GM19328 (cell line): Measurements from ENCODE around the gene FOLR1.
"Not testable (repeated sequence)": the region's sequence is repeated elsewhere in the genome, so short reads cannot be mapped to it uniquely, and the experiment has no call there.

ENCODE experiments used
- ATAC-seq: cut with Tn5 transposase; IDR thresholded peaks from one replicate; pipeline ENCODE4 v1.9.1; 2021; ENCODE audit warnings: mild to moderate bottlenecking, moderate library complexity; ENCODE audit not compliant: unreplicated experiment

FOLR1 gene

DNA sequence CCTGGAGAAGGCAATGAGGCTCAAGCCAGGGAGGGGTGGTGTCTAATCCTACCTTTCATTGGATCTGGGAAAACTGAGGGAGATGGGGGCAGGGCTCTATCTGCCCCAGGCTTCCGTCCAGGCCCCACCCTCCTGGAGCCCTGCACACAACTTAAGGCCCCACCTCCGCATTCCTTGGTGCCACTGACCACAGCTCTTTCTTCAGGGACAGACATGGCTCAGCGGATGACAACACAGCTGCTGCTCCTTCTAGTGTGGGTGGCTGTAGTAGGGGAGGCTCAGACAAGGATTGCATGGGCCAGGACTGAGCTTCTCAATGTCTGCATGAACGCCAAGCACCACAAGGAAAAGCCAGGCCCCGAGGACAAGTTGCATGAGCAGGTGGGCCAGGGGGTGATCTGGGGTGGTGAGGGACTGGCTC lies at the start of gene FOLR1:
Gene FOLR1 (plus strand): TSS at position 180 of the 421 bp plus-strand sequence. CDS start 34 bp downstream, at position 214.
- no peak for ATAC-seq

DNA sequence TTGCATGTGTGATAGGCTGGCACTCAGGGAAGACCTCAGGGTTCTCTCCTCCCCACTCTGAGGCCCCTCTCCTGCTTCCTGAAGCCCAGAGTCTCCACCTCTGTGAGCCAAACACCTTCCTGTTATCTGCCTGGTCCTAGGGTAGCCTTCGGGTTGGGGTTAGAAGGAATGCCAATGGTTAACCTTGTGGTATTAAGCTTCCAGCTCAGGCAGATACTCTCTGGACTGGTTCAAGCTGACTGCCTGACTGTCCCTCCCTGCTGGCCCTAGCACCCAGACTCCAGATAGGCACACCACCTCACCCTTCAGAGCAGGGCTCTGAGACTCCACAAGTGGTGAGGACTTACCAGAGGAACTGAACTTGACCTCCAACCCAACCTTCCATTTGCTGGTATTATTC lies 49.4 kb upstream of the FOLR1 start:
- not testable (repeated sequence) for ATAC-seq

DNA sequence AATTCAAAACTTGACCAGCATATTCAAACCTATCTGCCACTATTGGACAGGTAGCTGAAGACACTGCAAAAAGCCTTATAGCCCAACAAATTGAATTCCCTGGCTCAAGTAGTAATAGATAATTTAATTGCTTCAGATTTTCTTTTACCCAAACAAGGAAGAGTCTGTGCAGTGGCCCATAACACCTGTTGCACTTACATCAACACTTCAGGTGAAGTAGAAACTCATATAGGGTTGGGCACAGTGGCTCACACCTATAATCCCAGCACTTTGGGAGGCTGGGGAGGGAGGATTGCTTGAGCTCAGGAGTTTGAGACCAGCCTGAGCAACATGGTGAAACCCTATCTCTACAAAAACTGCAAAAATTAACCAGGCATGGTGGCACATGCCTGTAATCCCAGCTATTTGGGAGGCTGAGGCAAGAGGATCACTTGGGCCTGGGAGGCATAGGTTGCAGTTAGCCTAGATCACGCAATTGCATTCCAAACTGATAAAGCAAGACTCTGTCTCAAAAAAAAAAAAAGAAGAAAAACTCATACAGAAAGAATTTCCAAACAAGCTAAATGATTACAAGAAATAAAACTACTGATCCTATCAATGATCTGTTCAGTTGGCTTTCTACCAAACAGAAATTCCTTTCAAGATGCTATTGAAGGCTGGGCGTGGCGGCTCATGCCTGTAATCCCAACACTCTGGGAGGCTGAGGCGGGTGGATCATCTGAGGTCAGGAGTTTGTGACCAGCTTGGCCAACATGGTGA lies 47.0 kb upstream of the FOLR1 start:
- no peak for ATAC-seq

DNA sequence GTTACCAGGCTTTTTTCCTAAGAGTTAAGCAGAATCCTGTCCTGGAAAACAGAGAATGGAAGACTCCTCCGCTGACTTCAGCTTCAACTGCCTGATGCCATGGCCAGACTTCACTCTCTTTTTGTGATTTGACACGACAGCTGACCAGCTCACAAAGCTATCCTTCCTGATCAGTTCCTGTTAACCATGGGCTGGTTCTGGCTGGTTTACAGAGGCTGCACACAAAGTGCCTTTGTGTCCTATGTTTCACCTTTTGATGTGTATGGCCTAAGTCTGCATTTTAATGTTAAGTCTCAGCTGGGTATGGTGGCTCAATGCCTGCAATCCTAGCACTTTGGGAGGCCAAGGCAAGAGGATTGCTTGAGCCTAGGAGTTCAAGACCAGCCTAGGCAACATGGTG lies 45.3 kb upstream of the FOLR1 start:
- ATAC-seq: no peak

DNA sequence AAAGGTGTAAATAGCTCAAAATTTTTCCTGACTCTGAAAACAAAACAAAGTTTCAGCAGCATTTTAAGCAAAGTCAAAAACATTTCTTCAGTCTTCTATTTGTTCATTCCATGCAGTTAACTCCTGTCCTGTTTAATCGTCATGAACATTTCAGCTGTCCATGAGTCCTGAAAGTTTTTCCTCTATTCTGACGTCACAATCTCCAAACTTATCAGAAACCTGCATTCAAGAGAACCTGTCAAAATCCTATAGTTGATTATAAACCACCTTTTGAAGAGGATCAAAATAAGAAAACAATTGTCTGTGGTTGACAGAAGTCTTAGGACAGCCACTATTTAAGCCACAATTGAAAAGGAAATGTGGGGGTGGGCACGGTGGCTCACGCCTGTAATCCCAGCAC lies 41.1 kb upstream of the FOLR1 start:
- ATAC-seq: no peak

DNA sequence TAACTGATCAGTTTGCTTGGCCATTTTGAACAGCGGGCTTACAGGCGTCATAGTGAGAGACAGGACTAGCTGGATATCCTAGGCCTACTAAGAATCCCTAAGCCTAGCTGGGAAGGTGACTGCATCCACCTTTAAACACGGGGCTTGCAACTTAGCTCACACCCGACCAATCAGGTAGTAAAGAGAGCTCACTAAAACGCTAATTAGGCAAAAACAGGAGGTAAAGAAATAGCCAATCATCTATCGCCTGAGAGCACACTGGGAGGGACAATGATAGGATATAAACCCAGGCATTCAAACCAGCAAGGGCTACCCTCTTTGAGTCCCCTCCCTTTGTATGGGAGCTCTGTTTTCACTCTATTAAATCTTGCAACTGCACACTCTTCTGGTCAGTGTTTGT lies 38.1 kb upstream of the FOLR1 start:
- ATAC-seq: not testable (repeated sequence)

DNA sequence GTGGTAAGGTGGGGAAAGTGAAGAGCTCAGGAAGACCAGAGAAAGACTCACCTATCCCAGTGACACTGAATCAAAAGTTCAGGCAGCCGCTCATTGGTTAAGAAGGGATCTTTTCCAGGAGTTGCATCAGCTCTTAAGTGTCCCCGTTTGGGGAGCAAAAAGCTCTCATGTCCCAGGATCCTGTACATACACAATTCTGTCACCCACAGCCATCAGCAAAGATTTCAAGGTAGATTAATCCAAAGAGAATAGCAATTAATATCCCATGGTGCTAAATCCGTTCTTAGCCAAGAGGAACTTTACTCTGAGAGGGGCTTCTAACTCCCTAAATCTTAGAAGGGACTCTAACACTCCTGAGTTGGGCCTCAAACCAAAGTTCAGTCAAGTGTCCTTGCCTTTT lies 37.1 kb upstream of the FOLR1 start:
- ATAC-seq: no peak

DNA sequence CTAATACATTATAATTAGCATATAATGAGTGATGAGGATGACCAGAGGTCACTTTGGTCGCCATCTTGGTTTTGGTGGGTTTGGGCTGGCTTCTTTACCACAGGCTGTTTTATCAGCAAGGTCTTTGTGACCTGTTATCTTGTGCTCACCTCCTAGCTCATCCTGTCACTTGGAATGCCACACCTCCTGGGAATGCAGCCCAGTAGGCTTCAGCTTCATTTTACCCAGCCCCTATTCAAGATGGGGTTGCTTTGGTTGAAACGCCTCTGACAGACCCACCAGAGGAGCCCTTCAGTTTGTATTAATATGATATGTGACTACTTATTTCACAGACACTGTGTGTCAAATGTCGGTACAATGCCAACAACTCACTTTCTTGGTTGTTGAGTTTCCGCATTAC lies 36.2 kb upstream of the FOLR1 start:
- ATAC-seq: no peak

DNA sequence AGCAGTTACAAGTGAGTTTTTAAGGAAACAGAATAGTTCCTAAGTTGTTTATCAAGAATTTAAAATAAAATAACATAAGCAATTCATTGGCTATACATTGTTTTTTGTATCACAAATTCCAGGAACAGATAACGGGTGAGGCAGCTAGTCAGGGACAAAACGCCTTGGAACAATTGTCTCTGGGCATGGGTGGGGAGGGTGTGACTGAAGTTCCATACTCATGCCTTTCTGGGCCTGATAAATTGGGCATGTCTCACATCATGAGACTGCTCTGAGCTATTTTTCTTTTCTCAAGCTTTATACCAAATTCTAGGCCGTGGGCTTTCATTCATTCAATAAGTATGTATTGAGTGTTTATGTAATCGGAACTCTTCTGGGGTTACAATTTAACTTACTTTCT lies 34.8 kb upstream of the FOLR1 start:
- no peak for ATAC-seq

DNA sequence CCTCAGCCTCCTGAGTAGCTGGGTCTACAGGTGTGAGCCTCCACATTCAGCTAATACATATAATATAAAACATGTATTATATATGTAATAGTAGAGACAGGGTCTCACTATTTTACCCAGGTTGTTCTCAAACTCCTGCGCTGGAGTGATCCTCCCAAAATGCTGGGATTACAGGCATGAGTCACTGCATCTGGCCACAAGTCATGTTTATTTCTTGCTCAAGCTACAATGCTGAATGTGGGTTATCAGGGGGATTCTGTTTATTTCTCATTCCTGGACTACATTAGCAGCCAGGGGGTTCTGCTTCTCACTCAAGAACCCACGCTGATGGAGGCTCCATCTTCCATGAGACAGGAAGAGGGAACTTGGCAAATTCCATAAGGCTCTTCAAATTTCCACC lies 31.6 kb upstream of the FOLR1 start:
- ATAC-seq: no peak

DNA sequence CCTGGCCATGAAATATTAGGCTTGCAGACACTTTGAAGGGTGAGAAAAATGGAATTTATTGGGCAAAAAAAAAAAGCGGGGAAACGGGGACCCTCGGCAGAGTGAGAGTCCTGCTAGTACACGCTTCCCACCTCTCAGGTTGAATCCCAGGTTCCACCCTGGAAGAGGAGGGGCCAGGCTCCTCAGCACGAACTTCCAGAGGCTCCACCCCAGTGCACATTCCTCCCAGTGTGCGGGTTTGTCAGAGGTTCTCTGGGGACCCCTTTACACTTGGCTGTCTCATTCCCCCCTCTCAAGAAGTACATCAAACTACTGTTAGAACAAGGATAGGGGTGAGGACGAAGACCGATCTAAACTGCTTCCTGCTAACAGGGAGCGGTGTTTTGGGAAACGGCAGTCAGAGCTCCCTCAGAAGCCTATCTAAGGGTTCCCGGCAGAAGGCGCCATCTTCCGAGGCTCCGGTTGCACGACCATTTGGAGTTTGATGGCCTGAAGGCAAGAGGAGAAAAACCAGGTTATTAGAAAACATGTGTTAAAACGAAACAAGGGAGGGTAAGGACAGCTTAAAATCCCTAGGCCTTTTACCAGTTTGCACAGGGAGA lies 28.9 kb upstream of the FOLR1 start:
- ATAC-seq: no peak

DNA sequence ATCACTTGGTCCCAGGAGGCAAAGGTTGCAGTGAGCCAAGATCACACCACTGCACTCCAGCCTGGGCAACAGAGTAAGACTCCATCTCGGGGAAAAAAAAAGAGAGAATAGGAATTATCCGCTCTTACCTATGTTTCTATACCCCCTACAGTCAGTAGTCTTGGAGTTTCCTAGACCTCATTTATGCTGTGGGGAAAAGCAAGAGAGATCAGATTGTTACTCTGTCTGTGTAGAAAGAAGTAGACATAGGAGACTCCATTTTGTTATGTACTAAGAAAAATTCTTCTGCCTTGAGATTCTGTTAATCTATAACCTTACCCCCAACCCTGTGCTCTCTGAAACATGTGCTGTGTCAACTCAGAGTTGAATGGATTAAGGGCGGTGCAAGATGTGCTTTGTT lies 27.8 kb upstream of the FOLR1 start:
- not testable (repeated sequence) for ATAC-seq

DNA sequence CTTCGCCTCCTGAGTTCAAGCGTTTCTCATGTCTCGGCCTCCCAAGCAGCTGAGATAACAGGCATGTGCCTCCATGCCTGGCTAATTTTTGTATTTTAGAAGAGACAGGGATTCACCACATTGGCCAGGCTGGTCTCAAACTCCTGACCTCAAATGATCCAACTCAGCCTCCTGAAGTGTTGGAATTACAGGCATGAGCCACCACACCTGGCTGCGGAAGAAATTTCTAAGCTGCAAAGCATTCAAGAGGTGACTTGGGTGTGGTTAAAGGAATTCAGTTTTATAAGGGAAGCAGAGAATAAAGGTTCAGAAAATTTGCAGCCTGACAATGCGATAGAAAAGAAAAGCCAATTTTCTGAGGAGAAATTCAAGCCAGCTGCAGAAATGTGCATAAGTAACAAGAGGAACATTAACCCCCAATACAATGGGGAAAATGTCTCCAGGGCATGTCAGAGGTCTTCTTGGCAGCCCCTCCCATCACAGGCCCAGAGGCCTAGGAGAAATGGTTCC lies 22.8 kb upstream of the FOLR1 start:
- not testable (repeated sequence) for ATAC-seq

DNA sequence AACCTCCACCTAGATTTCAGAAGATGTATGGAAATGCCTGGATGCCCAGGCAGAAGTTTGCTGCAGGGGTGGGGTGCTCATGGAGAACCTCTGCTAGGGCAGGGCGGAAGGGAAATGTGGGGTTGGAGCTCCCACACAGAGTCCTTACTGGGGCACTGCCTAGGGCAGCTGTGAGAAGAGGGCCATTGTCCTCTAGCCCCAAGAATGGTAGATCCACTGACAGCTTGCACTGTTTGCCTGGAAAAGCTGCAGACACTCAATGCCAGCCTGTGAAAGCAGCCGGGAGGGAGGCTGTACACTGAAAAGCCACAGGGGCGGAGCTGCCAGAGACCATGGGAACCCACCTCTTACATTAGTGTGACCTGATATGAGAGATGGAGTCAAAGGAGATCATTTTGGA lies 22.2 kb upstream of the FOLR1 start:
- ATAC-seq: not testable (repeated sequence)

DNA sequence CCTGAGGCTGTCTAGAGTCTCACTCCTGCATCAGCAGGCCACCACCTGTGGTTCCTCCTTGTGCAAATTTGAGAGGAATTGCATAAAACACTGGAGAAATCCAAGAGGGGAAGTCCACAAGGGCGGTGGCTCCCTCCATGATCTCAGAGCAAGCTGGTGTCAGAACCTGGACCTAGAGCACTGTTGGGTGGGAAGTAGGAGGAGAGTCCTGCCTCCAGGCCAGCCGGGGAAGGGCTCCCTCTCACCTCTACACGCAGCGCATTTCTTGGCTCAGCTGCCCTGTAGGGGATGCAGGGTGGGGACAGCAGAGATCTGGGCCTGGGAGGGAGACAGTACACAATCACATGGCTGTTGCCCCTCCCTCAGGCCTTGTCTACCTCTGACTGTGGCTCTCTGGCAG lies 19.9 kb upstream of the FOLR1 start:
- ATAC-seq: not testable (repeated sequence)

DNA sequence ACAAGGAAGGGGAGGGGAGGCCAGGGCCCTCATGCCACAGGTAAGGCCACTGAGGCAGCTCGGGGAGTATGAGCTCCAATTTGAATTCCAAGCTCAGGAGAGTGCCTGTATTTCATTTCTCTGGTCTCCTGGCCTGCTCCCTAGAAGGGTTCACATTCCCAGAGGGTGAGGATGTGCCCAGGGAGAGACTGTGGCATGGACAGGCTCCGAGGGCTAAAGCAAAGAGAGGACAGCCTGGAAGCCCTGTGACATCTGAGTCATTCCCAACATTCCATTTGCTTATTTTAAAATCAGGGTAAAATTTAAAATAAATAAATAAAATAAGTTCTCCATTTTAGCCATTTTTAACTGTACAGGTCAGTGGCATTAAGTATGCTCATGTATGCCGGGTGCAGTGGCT lies 18.6 kb upstream of the FOLR1 start:
- no peak for ATAC-seq

DNA sequence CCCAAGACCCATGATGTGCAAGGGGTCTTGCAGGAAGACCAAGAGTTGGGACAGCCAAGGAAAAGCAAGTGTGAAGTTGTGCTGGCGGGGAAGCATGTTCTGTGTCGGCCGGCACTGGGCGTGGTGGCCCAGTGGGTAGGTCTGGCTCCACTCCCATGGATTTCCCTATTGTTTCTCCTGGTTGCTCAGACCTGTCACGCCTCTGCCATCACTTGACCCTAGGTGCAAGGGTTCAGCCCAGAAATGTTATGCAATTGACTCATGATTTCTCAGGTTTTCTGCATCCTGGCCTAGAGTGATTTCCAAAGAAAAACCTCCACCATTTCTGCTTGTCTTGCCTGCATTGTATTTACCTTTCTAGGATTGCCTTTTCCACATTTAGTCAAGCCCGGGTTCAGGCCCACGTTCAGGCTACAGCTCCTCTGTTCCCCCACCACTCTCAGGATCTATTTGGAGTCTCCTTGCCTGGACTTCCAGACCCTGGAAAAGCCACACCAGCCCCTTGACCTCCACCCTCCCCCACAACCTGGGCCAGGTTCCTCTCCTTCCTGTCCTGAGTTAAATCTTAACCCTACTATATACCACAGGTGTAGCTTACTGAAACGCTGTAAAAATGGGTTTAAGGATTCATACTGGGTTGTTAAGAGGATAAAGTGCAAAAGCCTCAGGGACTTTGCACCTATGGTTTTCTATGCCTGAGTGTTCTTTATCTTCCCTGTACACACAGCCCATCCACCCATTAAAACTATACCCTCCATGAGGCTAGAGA lies 17.5 kb upstream of the FOLR1 start:
- no peak for ATAC-seq

DNA sequence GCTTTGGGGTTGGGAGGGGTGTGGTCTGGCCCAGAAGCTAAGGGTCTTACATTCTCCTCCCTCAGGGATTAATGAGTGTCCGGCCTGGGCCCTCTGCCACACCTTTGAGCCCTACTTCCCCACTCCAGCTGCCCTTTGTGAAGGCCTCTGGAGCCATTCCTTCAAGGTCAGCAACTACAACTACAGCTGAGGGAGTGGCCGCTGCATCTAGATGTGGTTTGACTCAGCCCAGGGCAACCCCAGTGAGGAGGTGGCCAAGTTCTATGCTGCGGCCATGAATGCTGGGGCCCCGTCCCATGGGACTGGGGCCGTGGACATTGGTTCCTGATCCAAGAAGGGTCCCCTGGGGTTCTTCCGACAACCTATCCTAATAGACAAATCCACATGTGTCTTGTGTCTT lies 14.3 kb upstream of the FOLR1 start:
- no peak for ATAC-seq

DNA sequence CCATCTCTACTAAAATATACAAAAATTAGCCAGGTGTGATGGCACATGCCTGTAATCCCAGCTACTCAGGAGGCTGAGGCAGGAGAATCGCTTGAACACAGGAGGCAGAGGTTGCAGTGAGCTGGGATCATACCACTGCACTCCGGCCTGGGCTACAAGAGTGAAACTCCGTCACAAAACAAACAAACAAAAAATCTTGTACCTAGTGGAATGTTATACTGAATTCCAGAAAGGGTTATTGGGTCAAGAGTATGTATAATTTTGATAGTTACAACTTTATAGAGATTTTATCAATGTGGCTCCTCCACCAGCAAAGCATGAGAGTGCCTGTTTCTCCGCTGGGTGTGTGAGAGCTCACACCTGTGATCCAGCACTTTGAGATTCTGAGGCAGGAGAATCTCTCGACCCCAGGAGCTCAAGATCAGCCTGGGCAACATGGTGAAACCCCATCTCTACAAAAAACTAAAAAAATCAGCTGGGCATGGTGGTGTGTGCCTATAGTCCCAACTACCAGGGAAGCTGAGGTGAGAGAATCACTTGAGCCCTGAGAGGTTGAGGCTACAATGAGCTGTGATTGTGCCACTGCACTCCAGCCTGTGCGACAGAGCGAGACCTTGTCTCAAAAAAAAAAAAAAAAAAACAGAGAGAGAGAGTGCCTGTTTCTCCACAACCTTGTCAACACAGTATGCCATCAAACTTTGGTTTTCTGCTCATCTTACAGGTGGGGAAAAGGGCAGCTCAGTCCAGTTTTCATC lies 12.7 kb upstream of the FOLR1 start:
- no peak for ATAC-seq

DNA sequence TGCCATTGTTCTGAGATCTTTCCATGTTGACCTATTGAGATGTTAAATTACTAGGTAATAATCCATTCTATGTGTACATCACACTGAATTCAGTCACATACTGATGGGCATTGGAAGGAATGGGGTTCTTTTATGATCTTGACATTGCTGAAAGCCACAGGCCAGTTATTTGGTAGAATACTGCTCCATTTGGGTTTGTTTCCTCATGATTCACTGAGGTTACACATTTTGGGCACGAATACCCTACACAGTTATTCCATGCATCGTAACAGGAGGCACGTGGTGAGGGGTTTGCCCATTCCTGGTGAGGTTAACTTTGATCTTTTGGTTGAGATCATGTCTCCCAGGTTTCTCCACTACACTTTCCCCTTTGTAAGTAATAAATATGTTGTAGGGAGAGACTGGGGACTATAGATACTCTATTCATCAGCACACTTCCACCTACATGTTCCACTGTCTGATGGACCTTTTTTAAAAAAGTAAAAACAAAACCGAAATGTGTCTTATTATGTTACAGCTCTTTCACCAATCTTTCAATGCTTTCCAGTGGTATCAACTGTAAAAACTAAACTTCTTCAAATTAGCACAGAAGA lies 12.0 kb upstream of the FOLR1 start:
- ATAC-seq: no peak
